Measurements from ENCODE around the gene QRICH1. TPM values are rescaled to one million over a fixed set of nuclear protein-coding genes. Genes with fewer than 3 reads are reported as not detected.

The QRICH1 gene
- total RNA-seq, 1 donor: 127 TPM

DNA sequence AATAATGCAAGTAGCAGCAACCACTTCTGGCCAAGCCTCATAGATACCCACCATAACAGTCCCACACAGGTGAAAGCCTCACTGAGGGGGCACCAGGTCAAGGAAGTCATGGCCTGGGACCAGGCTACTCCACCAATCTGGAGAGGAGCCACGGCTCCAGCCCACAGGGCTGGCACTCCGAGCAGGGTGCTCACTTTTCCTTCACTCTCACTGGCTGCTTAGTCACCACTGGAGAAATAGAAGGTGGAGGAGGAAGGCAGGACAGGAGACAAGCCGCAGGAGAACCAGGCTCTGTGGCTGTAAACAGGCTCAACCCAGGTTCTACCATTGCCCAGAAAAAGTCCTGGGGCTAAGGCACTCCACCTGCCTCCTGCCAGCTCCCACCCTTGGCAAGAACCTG is 25.6 kb upstream of the QRICH1 start:
- DNase-seq (ENCODE audit: low read depth in 2 of 3, low spot score in 2 of 3): no peak

- no peak for DNase-seq (ENCODE audit: low read depth in 2 of 3, low spot score in 2 of 3)
Measured at GRCh38 chr3:49119036-49119435, 25.2 kb upstream of the QRICH1 start.

DNA sequence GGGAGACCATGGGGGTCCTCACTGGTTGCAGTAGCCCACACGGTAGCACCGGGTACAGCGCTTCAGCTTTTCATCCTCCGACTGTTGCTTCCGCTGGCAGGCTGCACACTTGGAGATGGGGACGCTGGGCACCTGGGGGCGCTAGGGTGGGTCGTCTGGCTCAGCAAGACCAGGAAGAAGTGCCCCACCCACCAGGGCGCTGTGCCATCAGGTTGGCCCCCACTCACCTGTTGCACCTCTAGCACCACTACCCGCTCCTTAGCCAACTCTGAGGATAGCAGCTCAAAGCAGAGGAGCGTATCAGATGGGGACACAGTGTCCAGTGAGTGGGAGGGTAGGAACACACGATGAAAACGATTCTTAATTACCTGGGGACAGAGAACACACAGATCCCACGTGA is 18.4 kb upstream of the QRICH1 start:
- no peak for DNase-seq (ENCODE audit: low read depth in 2 of 3, low spot score in 2 of 3)

DNA sequence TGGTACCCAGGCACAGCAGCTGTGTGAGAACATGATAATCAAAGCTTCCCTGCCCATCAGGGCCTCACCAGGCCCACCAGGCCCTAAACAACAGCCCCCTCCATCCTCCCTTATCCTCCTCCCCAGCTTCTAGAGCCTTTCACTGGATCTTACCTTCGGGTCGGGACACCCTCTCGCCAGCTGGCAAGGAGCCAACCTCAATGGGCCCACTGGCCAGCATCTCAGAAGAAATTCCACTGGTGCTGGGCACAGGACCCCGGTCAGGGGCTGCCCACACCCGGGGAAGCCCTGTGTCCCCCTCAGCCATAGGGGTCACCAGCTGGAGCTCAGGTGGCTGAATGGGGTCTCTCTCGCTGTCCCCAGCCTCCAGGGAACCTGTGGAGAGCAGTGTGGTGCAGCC is 17.5 kb upstream of the QRICH1 start:
- DNase-seq (ENCODE audit: low read depth in 2 of 3, low spot score in 2 of 3): no peak

- DNase-seq (ENCODE audit: low read depth in 2 of 3, low spot score in 2 of 3): no peak
Measured at GRCh38 chr3:49110780-49111179, 16.9 kb upstream of the QRICH1 start.

DNA sequence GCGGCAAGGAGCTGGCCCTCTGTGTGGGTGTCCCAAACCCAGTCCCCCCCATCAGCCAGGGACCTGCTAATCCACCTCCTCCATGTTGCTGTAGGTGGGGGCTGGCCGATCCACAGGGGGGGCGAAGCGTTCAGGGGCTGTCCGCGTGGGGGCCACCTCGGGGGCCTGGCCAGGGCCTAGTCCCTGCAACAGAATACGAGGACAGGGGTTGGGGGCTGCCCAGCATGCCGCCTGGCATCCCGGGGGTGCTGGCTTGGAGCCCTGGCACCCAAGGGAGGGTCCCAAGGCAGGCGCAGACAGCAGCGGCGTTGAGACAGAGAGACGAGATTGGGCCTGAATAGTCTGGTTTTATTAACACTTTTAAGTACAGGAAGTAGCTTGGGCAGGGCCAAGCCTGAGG is 14.5 kb upstream of the QRICH1 start:
- DNase-seq (ENCODE audit: low read depth in 2 of 3, low spot score in 2 of 3): no peak

- DNase-seq (ENCODE audit: low read depth in 2 of 3, low spot score in 2 of 3): peak; percentile 69 to 93 (median 86)
Measured at GRCh38 chr3:49104427-49105291, 10.8 kb upstream of the QRICH1 start, which contains the start of gene QARS1. Gene QARS1, minus strand, starts transcription at chr3:49104757. Its CDS starts 24 bp downstream, at chr3:49104733.

- DNase-seq (ENCODE audit: low read depth in 2 of 3, low spot score in 2 of 3): no peak
Measured at GRCh38 chr3:49104052-49104426, 10.2 kb upstream of the QRICH1 start.

- no peak for DNase-seq (ENCODE audit: low read depth in 2 of 3, low spot score in 2 of 3)
Measured at GRCh38 chr3:49100046-49100615, 6.3 kb upstream of the QRICH1 start.

- DNase-seq (ENCODE audit: low read depth in 2 of 3, low spot score in 2 of 3): no peak
Measured at GRCh38 chr3:49098910-49099630, 5.2 kb upstream of the QRICH1 start.

- no peak for DNase-seq (ENCODE audit: low read depth in 2 of 3, low spot score in 2 of 3)
Measured at GRCh38 chr3:49098429-49098828, 4.6 kb upstream of the QRICH1 start.

GRCh38 chr3:49092938-49093852 is 676 bp downstream of the QRICH1 start:
- peak; percentile 73 to 84 (median 82) for DNase-seq (ENCODE audit: low read depth in 2 of 3, low spot score in 2 of 3)

GRCh38 chr3:49081429-49081828 is 12.4 kb downstream of the QRICH1 start:
- no peak for DNase-seq (ENCODE audit: low read depth in 2 of 3, low spot score in 2 of 3)

- DNase-seq (ENCODE audit: low read depth in 2 of 3, low spot score in 2 of 3): no peak
Measured at GRCh38 chr3:49079270-49079669, 14.6 kb downstream of the QRICH1 start.

DNA sequence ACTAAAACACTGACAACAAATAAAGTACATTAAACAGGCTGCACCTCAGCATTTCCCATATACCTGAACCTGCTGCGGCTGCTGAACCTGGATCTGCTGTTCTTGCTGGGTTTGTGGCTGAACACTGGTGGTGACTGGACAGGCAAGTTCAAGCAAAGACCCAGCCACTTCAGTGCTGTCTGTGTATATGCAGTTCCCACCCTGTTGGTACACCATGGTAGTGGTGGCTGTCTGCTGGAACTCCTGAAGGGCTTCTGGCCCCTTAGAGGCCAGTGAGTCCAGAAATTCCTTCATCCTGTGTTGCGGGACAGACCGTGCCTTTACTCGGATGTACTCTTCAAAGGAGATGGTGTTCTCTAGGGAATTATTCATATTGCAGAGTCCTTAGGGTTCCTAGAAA is 17.2 kb downstream of the QRICH1 start:
- no peak for DNase-seq (ENCODE audit: low read depth in 2 of 3, low spot score in 2 of 3)

- DNase-seq (ENCODE audit: low read depth in 2 of 3, low spot score in 2 of 3): no peak
Measured at GRCh38 chr3:49076116-49076515, 17.8 kb downstream of the QRICH1 start.

DNA sequence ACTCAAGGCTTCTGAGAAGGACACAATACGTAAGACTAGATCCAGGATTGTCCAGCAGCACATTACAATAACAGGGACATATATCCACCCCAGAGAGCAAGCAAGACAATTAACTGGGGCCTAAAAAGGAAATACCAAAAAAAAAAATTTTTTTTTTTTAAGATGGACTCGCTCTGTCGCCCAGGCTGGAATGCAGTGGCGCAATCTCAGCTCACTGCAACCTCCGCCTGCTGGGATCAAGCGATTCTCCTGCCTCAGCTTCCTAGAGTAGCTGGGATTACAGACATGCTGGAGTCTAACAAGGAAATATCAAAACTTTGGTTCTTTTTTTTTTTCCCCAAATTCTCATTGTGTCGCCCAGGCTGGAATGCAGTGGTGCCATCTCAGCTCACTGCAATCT is 35.9 kb downstream of the QRICH1 start:
- no peak for DNase-seq (ENCODE audit: low read depth in 2 of 3, low spot score in 2 of 3)

- no peak for DNase-seq (ENCODE audit: low read depth in 2 of 3, low spot score in 2 of 3)
Measured at GRCh38 chr3:49057268-49057667, 36.6 kb downstream of the QRICH1 start.

GRCh38 chr3:49054344-49054862 is 39.5 kb downstream of the QRICH1 start:
- DNase-seq (ENCODE audit: low read depth in 2 of 3, low spot score in 2 of 3): no peak

DNA sequence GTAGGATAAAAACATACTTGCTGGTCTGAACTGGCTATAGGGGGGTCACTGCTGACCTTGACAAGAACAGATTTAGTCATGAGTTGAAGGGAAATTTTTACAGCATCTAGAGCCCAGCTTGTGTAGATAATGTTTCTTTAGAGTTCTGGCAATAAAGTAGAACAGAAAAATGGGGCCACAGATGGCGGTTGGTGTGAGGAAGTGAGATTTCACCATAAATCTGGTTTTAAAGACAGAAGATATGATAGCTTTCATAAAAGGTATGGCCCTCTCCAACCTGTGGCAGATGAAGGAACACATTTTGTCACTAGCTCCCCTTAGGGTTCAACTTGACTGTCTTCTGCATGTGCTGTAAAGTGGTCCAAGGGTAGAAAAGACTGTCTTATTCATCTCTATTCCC is 40.3 kb downstream of the QRICH1 start:
- DNase-seq (ENCODE audit: low read depth in 2 of 3, low spot score in 2 of 3): no peak
